H1 (cell line): ENCODE measurements around the gene ADAMTS14. TPM values are rescaled to one million over a fixed set of nuclear protein-coding genes. Genes with fewer than 3 reads are reported as not detected.

Experiments
- CTCF ChIA-PET: fragments of 300-600 bp; sonication (Branson Sonifier 250); formaldehyde crosslinking; loops from one replicate; lab custom pipeline; 2021; ENCODE audit not compliant: partially characterized antibody; lab: Charles Lee
- POLR2A ChIA-PET: fragments of 300-600 bp; sonication (Branson Sonifier 250); formaldehyde crosslinking; loops from one replicate; lab custom pipeline; 2021; ENCODE audit warnings: inconsistent platforms; ENCODE audit not compliant: partially characterized antibody; lab: Charles Lee
- DNase-seq, 2 experiments: peaks; one replicate each; pipeline versions ENCODE4 v3.0.0 to v3.0.0-alpha.2; 2010 to 2022; ENCODE audit warnings: low spot score in 2 of 2, low read depth in 1 of 2, mixed read lengths in 1 of 2
- FAIRE-seq: peaks from 2 replicates; lab custom pipeline; 2011; peaks lifted over from hg19 to GRCh38; lab: Jason Lieb, UNC
- H2AFZ ChIP-seq: 2 replicates; pipeline ENCODE4 v1.8.1; 2012; ENCODE audit warnings: low read length, inconsistent platforms
- H2AK5ac ChIP-seq: 2 replicates; pipeline ENCODE4 v1.6.1; 2013; ENCODE audit warnings: low read depth, low read length
- H2BK120ac ChIP-seq: replicated peaks from 2 replicates; pipeline ENCODE3; 2013; ENCODE audit warnings: low read depth, low read length, inconsistent platforms
- H2BK12ac ChIP-seq: 2 replicates; pipeline ENCODE4 v1.6.1; 2013; ENCODE audit warnings: low read depth, low read length
- H2BK15ac ChIP-seq: 2 replicates; pipeline ENCODE4 v1.6.1; 2013; ENCODE audit warnings: low read length
- H2BK20ac ChIP-seq: 2 replicates; pipeline ENCODE4 v1.6.1; 2013; ENCODE audit warnings: low read length
- H2BK5ac ChIP-seq: 2 replicates; pipeline ENCODE4 v1.6.1; 2013; ENCODE audit warnings: low read depth, low read length
- H3K14ac ChIP-seq: 2 replicates; pipeline ENCODE4 v1.6.1; 2013; ENCODE audit warnings: inconsistent platforms; ENCODE audit not compliant: insufficient read length
- H3K18ac ChIP-seq: 2 replicates; pipeline ENCODE4 v1.6.1; 2013; ENCODE audit warnings: low read length; ENCODE audit errors: extremely low read depth
- H3K23ac ChIP-seq: 2 replicates; pipeline ENCODE4 v1.6.1; 2013; ENCODE audit warnings: inconsistent platforms; ENCODE audit not compliant: insufficient read length
- H3K23me2 ChIP-seq: 2 replicates; pipeline ENCODE4 v1.6.1; 2013; ENCODE audit warnings: low read depth, low read length
- H3K27ac ChIP-seq: 2 replicates; pipeline ENCODE4 v1.6.1; 2011; ENCODE audit warnings: low read depth, low read length, inconsistent platforms
- H3K27me3 ChIP-seq, 4 experiments: replicated peaks in 1 of 4; 1 replicate in 1 of 4; 2 replicates in 3 of 4; pipeline versions ENCODE4 v1.6.1 to v1.8.1; 2011 to 2013; ENCODE audit warnings: low read length in 3 of 4, mild to moderate bottlenecking in 3 of 4, inconsistent platforms in 2 of 4, mixed read lengths in 2 of 4, moderate library complexity in 1 of 4; ENCODE audit not compliant: control insufficient read depth in 3 of 4, insufficient read depth in 3 of 4; ENCODE audit errors: extremely low read depth in 1 of 4
- H3K36me3 ChIP-seq, 4 experiments: 2 replicates each; pipeline versions ENCODE4 v1.6.1 to v1.8.1; 2011 to 2013; ENCODE audit warnings: mild to moderate bottlenecking in 4 of 4, low read length in 3 of 4, moderate library complexity in 2 of 4, control low read depth in 1 of 4, inconsistent platforms in 1 of 4; ENCODE audit not compliant: insufficient read depth in 4 of 4, control insufficient read depth in 2 of 4
- H3K4ac ChIP-seq: replicated peaks from 2 replicates; pipeline ENCODE3; 2013; ENCODE audit warnings: low read length, low read depth, mixed read lengths, inconsistent platforms; ENCODE audit not compliant: insufficient read length
- H3K4me1 ChIP-seq, 4 experiments: replicated peaks in 1 of 4; 1 replicate in 1 of 4; 2 replicates in 3 of 4; pipeline versions ENCODE4 v1.6.1 to v1.8.1; 2011 to 2013; ENCODE audit warnings: low read length in 3 of 4, inconsistent platforms in 2 of 4, mixed read lengths in 1 of 4; ENCODE audit not compliant: insufficient read depth in 4 of 4, control insufficient read depth in 3 of 4
- H3K4me2 ChIP-seq, 2 experiments: 2 replicates each; pipeline versions ENCODE4 v1.6.1 to v1.8.1; 2011 to 2013; ENCODE audit warnings: low read depth in 2 of 2, low read length in 2 of 2, control low read depth in 1 of 2, inconsistent platforms in 1 of 2, mild to moderate bottlenecking in 1 of 2; ENCODE audit not compliant: insufficient read depth in 1 of 2
- H3K4me3 ChIP-seq, 4 experiments: fragments of 200-600, 300-600 bp in 1 of 4; sonication (generic), shearing (Covaris generic), sonication (Bioruptor Twin) in 1 of 4; 2 replicates each; pipeline versions ENCODE4 v1.5.1 to v1.8.1; 2011 to 2016; ENCODE audit warnings: low read length in 4 of 4, low read depth in 3 of 4, control low read depth in 2 of 4, inconsistent platforms in 2 of 4, mild to moderate bottlenecking in 2 of 4, mixed read lengths in 1 of 4, moderate library complexity in 1 of 4; ENCODE audit not compliant: insufficient read depth in 2 of 4; ENCODE audit errors: extremely low read depth in 1 of 4
- H3K56ac ChIP-seq: replicated peaks from 2 replicates; pipeline ENCODE3; 2013; ENCODE audit warnings: low read depth, mild to moderate bottlenecking, mixed read lengths, low read length, inconsistent platforms; ENCODE audit not compliant: insufficient read length
- H3K79me1 ChIP-seq: 2 replicates; pipeline ENCODE4 v1.6.1; 2013; ENCODE audit warnings: low read depth, low read length, control low read depth
- H3K79me2 ChIP-seq, 2 experiments: 2 replicates each; pipeline versions ENCODE4 v1.6.1 to v1.8.1; 2012 to 2013; ENCODE audit warnings: low read length in 2 of 2, mild to moderate bottlenecking in 2 of 2, inconsistent platforms in 1 of 2; ENCODE audit not compliant: insufficient read depth in 2 of 2, control insufficient read depth in 1 of 2
- H3K9ac ChIP-seq, 4 experiments: replicated peaks in 1 of 4; 1 replicate in 1 of 4; 2 replicates in 3 of 4; pipeline versions ENCODE4 v1.6.1 to v1.8.1; 2011 to 2013; ENCODE audit warnings: low read depth in 3 of 4, low read length in 3 of 4, control low read depth in 2 of 4, mild to moderate bottlenecking in 2 of 4, moderate library complexity in 2 of 4, inconsistent platforms in 1 of 4; ENCODE audit errors: extremely low read depth in 1 of 4
- H3K9me3 ChIP-seq, 2 experiments: 2 replicates each; pipeline versions ENCODE4 v1.6.1 to v1.8.1; 2012 to 2013; ENCODE audit warnings: mild to moderate bottlenecking in 2 of 2, moderate library complexity in 2 of 2, control low read depth in 1 of 2, inconsistent platforms in 1 of 2, low read depth in 1 of 2, low read length in 1 of 2, mixed read lengths in 1 of 2; ENCODE audit not compliant: insufficient read depth in 2 of 2
- H4K20me1 ChIP-seq, 2 experiments: replicated peaks in 1 of 2; 2 replicates each; pipeline versions ENCODE3 to v1.8.1; 2011 to 2013; ENCODE audit warnings: inconsistent platforms in 2 of 2, low read length in 2 of 2, mild to moderate bottlenecking in 1 of 2; ENCODE audit not compliant: insufficient read depth in 2 of 2, control insufficient read depth in 1 of 2
- H4K5ac ChIP-seq: 2 replicates; pipeline ENCODE4 v1.6.1; 2013; ENCODE audit warnings: low read length, low read depth, mixed read lengths, inconsistent platforms; ENCODE audit not compliant: insufficient read length
- H4K8ac ChIP-seq: 2 replicates; pipeline ENCODE4 v1.8.0; 2013; ENCODE audit warnings: mild to moderate bottlenecking, moderate library complexity, low read length, inconsistent platforms; ENCODE audit not compliant: insufficient read depth; ENCODE audit errors: extremely low read depth
- H4K91ac ChIP-seq: replicated peaks from 2 replicates; pipeline ENCODE3; 2013; ENCODE audit warnings: low read length, mixed read lengths, inconsistent platforms; ENCODE audit not compliant: insufficient read length
- ASH2L ChIP-seq: fragments of 200-600, 300-600 bp; sonication (generic); IDR thresholded peaks from one replicate; pipeline ENCODE4 v1.7.1; 2017; ENCODE audit warnings: low read length
- BACH1 ChIP-seq: IDR thresholded peaks from 2 replicates; pipeline ENCODE4 v1.6.1; 2012; ENCODE audit warnings: low read length, improper control_type of control experiment
- CBX5 ChIP-seq: fragments of 300-800, 300-1000 bp; sonication (generic); IDR thresholded peaks from 2 replicates; pipeline ENCODE4 v1.7.1; 2016; ENCODE audit warnings: antibody characterized with exemption, low read length, low read depth
- CTBP2 ChIP-seq: IDR thresholded peaks from 2 replicates; pipeline ENCODE4 v1.7.0; 2011; ENCODE audit warnings: borderline replicate concordance, mild to moderate bottlenecking, moderate library complexity, mixed read lengths, low read length; ENCODE audit not compliant: insufficient read depth, insufficient read length
- HDAC2 ChIP-seq, 2 experiments: fragments of 300-600 bp in 1 of 2; sonication (generic) in 1 of 2; IDR thresholded peaks; 2 replicates each; pipeline ENCODE4 v1.6.1; 2011 to 2012; ENCODE audit warnings: low read depth in 2 of 2, low read length in 2 of 2, mild to moderate bottlenecking in 2 of 2, moderate library complexity in 2 of 2, borderline replicate concordance in 1 of 2, inconsistent platforms in 1 of 2
- JUND ChIP-seq: IDR thresholded peaks from 2 replicates; pipeline ENCODE4 v1.6.1; 2011; ENCODE audit warnings: mild to moderate bottlenecking, improper control_type of control experiment, low read length
- MAFK ChIP-seq: IDR thresholded peaks from 2 replicates; pipeline ENCODE4 v1.6.1; 2012; ENCODE audit warnings: low read depth, mild to moderate bottlenecking, improper control_type of control experiment, low read length
- NANOG ChIP-seq: IDR thresholded peaks from 2 replicates; pipeline ENCODE4 v1.6.1; 2011; ENCODE audit warnings: low read length, low read depth, mild to moderate bottlenecking, inconsistent platforms; ENCODE audit not compliant: insufficient read depth, poor library complexity, severe bottlenecking
- POLR2AphosphoS5 ChIP-seq: IDR thresholded peaks from 2 replicates; pipeline ENCODE4 v1.6.1; 2011; ENCODE audit warnings: low read depth, low read length
- SUZ12 ChIP-seq: fragments of 200-600 bp; sonication (generic); IDR thresholded peaks from 2 replicates; pipeline ENCODE4 v1.6.1; 2012; ENCODE audit warnings: mild to moderate bottlenecking, inconsistent platforms, low read length, moderate library complexity, mixed read lengths
- WGBS, 2 experiments: shearing (Covaris generic) in 1 of 2; methylation state at CpG; one replicate each; pipeline versions ENCODE4 v1.1.6 to v1.1.7; 2013 to 2015; ENCODE audit warnings: low lambda C conversion rate in 2 of 2, mixed read lengths in 2 of 2, inconsistent platforms in 1 of 2, low coverage in 1 of 2, missing lambda C conversion rate in 1 of 2; ENCODE audit not compliant: insufficient replicate concordance in 2 of 2, insufficient coverage in 1 of 2, insufficient read length in 1 of 2; ENCODE audit errors: extremely low coverage in 1 of 2, missing lambda C conversion rate in 1 of 2; 5-methylcytosine and 5-hydroxymethylcytosine counted together
- polyA plus RNA-seq, 7 experiments: library from polyadenylated mRNA; depleted of rRNA in 3 of 7; stranded (reverse) in 5 of 7; unstranded in 2 of 7; fragments of >200 nt in 5 of 7; fragments of 200-250 nt in 2 of 7; gene quantifications; 1 replicate in 5 of 7; 2 replicates in 1 of 7; 4 replicates in 1 of 7; pipeline versions ENCODE4 v1.2.1 to v1.2.3, GENCODE V29; 2011 to 2013; ENCODE audit warnings: missing spikeins in 2 of 7, mixed read lengths in 2 of 7
- total RNA-seq: library from RNA; stranded (reverse); fragmentation: NEBNext Ultra II Directional; extraction: Animal tissue kit (Norgen Biotek cat#: 25700); gene quantifications from 2 replicates; pipeline ENCODE4 v1.2.1, GENCODE V29; 2021
- TF ChIP-seq, protein P1 (sequence below): IDR thresholded peaks from 2 replicates; pipeline ENCODE4 v1.6.1; 2011; ENCODE audit warnings: low read depth, mild to moderate bottlenecking, low read length; ENCODE audit not compliant: insufficient read depth
- TF ChIP-seq, protein P2 (sequence below): IDR thresholded peaks from 2 replicates; pipeline ENCODE4 v1.6.1; 2012; ENCODE audit warnings: inconsistent platforms

The ADAMTS14 gene
- total and polyA plus RNA-seq, 2 of the 8 experiments (the other 6 are each of a cell fraction or from before 2014, with no cell fraction given) = 2.0 to 2.3 TPM

DNA sequence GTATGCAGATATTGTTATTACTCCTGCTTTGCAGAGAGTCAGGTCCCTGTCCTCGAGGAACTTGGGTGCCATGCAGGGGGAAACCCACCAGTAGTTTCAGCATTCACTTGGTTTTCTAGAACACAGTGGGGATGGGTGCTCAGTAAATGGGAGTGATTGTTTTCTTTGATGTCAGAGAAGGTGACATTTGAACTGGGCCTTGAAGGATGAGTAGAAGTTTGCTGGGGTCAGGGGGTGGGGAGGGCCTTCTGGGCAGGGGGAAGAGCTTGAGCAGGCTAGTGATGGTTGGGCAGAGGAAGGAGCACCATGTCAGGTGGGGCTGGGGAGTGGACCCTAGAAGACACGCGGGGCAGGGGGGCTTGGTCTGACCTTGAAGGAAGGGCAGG, 5.9 kb downstream of the ADAMTS14 start:
- Histone ChIP-seq H4K91ac (no peak overlapping the region), H3K4me1 (peaks cover 0 to 5% (median 1%) of the 10 kb centered on the region in 4 experiments; a peak in 4 of 7 replicates), H3K79me2 (no peaks in the 10 kb centered on the region), H3K79me1 (no peaks in the 10 kb centered on the region; the same call in 1 of the 2 replicates), H3K14ac (no peak overlapping the region), H2AK5ac (no peak overlapping the region), H4K20me1 (no peaks in the 10 kb centered on the region), H3K56ac (no peak overlapping the region), H3K27me3 (peaks cover 0 to 6% (median 3%) of the 10 kb centered on the region in 4 experiments; a peak in 3 of 7 replicates), H2AFZ (no peak overlapping the region), H4K5ac (no peak overlapping the region)
- no peak for DNase-seq
- TF ChIP-seq POLR2AphosphoS5 = no peak
- no peak for TF ChIP-seq JUND
- no peak for TF ChIP-seq NANOG
- TF ChIP-seq, protein P1, sequence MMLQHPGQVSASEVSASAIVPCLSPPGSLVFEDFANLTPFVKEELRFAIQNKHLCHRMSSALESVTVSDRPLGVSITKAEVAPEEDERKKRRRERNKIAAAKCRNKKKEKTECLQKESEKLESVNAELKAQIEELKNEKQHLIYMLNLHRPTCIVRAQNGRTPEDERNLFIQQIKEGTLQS = no peak
- no peak for TF ChIP-seq ASH2L
- no peak for TF ChIP-seq SUZ12
- TF ChIP-seq, protein P2, sequence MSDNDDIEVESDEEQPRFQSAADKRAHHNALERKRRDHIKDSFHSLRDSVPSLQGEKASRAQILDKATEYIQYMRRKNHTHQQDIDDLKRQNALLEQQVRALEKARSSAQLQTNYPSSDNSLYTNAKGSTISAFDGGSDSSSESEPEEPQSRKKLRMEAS = no peak
- TF ChIP-seq CTBP2 = no peak
- TF ChIP-seq MAFK = no peak
- TF ChIP-seq BACH1 = no peak
- no peak for TF ChIP-seq HDAC2 (IDR thresholded peaks at IDR 0.05; ENCODE audit: borderline replicate concordance in 1 of 2, low read depth in 2 of 2, low read length in 2 of 2)
- TF ChIP-seq CBX5 = no peak
- TF ChIP-seq, all 59 proteins: peak for 0
- Histone ChIP-seq H3K9ac (no peak overlapping the region), H3K18ac (no peak overlapping the region), H4K8ac (no peak overlapping the region), H2BK15ac (no peak overlapping the region), H3K23ac (no peak overlapping the region), H2BK120ac (no peak overlapping the region), H3K4me3 (no peak overlapping the region), H3K4ac (no peak overlapping the region), H2BK5ac (no peak overlapping the region), H3K23me2 (no peaks in the 10 kb centered on the region), H3K36me3 (no peaks in the 10 kb centered on the region), H3K27ac (no peak overlapping the region), H2BK12ac (no peak overlapping the region), H3K4me2 (no peak overlapping the region), H3K9me3 (no peaks in the 10 kb centered on the region), H2BK20ac (no peak overlapping the region)
- ChIA-PET CTCF (interaction anchor here (2.0 kb wide), 1 partner anchor 76 kb away, joined by 5 read pairs; no protein-coding TSS in a partner anchor), POLR2A (no interaction called here)
- WGBS, 2 experiments = 92% methylated on average over 1 of the region's 3 CpGs; no CpG with 5 or more reads in 1 of the 2 experiments
- FAIRE-seq = no peak
